Measurements from ENCODE around the gene HECTD1. TPM values are rescaled to one million over a fixed set of nuclear protein-coding genes. Genes with fewer than 3 reads are reported as not detected.
"Not testable (repeated sequence)": the region's sequence is repeated elsewhere in the genome, so short reads cannot be mapped to it uniquely, and the experiment has no call there.

The HECTD1 gene
- total RNA-seq, 1 experiment from 2014 or later = 87.4 TPM

DNA sequence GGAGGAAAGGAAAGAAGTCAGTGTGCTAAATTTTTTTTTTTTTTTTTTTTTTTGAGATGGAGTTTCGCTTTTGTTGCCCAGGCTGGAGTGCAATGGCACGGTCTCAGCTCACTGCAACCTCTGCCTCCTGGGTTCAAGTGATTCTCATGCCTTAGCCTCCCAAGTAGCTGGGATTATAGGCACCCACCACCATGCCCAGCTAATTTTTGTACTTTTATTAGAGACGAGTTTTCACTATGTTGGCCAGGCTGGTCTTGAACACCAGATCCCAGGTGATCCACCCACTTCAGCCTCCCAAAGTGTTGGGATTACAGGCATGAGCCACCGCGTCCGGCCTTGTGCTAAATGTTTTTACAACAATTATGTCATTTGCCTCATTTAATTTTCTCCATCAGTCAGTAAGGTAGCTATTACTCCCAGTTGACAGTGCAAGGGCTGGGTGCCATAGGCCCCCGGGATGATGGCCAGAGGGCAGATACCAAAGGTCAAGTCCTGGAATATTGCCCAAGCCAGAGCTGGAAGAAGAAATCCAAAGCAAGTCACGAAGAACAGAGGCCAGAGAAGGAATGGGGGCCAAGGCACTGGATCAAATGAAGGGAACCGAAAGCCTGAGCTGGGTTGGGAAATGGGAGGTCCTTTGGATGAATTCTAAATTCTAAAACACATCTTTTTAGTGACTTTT, 154.5 kb downstream of the HECTD1 start:
- DNase-seq (ENCODE audit: low spot score) = not testable (repeated sequence)

DNA sequence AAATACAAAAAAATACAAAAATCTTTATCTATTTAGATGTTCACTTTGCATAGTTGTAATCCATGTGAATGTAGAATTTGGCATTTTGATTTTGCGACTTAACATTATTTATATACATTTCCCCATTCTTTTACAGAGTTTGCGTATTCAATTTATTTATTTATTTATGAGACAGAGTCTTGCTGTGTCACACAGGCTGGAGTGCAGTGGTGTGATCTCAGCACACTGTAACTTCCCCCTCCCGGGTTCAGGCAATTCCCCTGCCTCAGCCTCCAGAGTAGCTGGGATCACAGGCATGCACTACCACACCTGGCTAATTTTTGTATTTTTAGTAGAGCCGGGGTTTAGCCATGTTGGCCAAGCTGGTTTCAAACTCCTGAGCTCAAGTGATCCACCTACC, 156.1 kb downstream of the HECTD1 start:
- no peak for DNase-seq (ENCODE audit: low spot score)

DNA sequence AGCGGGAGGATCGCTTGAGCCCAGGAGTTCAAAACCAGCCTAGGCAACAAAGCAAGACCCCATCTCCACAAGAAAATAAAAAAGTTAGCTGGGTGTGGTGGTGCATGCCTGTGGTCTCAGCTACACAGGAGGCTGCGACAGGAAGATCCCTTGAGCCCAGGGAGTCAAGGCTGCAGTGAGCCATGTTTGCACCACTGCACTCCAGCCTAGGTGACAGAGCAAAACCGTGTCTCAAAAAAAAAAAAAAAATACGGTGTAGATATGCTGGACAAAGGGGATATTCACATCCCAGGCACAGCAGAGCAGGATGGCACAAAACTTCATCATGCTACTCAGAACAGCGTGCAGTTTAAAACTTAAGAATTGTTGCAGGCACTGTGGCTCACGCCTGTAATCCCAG, 156.6 kb downstream of the HECTD1 start:
- DNase-seq (ENCODE audit: low spot score) = no peak

Other genes starting within 250 kb of the HECTD1 start
- gene AP4S1, start 182.1 kb downstream of the HECTD1 start, total RNA-seq (2014; rRNA removed; shearing (Covaris generic)) = 15.2 and 40.7 TPM in 2 replicates
- gene STRN3, start 181.4 kb downstream of the HECTD1 start, total RNA-seq (2014; rRNA removed; shearing (Covaris generic)) = 15.2 and 18.5 TPM in 2 replicates
- 20.1 and 32.9 TPM in 2 replicates for gene HEATR5A, start 212.8 kb upstream of the HECTD1 start, total RNA-seq (2014; rRNA removed; shearing (Covaris generic))
- gene DTD2, start 249.7 kb upstream of the HECTD1 start, total RNA-seq (2014; rRNA removed; shearing (Covaris generic)) = 41.0 and 43.1 TPM in 2 replicates